Smooth muscle cell (in vitro differentiated cells): Measurements from ENCODE around the gene COLEC11. TPM values are rescaled to one million over a fixed set of nuclear protein-coding genes. Genes with fewer than 3 reads are reported as not detected.
A peak's percentile ranks its signal among the peaks of the same experiment; 100 is the strongest.

Experiments
- DNase-seq: peaks from one replicate; lab custom pipeline; 2025; ENCODE audit not compliant: unreplicated experiment; lab: John Stamatoyannopoulos, UW
- H2AFZ ChIP-seq: fragments of 200-600 bp; sonication (generic); 2 replicates; pipeline ENCODE4 v1.6.0; 2016; ENCODE audit warnings: antibody characterized with exemption, low read depth, mild to moderate bottlenecking
- H3F3A ChIP-seq: fragments of 200-600 bp; sonication (generic); 2 replicates; pipeline ENCODE4 v1.6.0; 2017; ENCODE audit warnings: antibody characterized with exemption, low read depth
- H3K27ac ChIP-seq: fragments of 200-600 bp; sonication (generic); 2 replicates; pipeline ENCODE4 v1.5.1; 2016; ENCODE audit warnings: low read depth, mild to moderate bottlenecking
- H3K27me3 ChIP-seq: fragments of 200-600 bp; sonication (generic); 2 replicates; pipeline ENCODE4 v1.6.1; 2016; ENCODE audit warnings: low read depth, mild to moderate bottlenecking
- H3K36me3 ChIP-seq: fragments of 200-600 bp; sonication (generic); 2 replicates; pipeline ENCODE4 v1.5.1; 2016; ENCODE audit warnings: low read depth
- H3K4me1 ChIP-seq: fragments of 200-600 bp; sonication (generic); 2 replicates; pipeline ENCODE4 v1.5.1; 2016; ENCODE audit warnings: low read depth
- H3K4me2 ChIP-seq: fragments of 200-600 bp; sonication (generic); 2 replicates; pipeline ENCODE4 v1.6.0; 2016; ENCODE audit warnings: mild to moderate bottlenecking
- H3K4me3 ChIP-seq: fragments of 200-600 bp; sonication (generic); 2 replicates; pipeline ENCODE4 v1.5.1; 2016; ENCODE audit warnings: mild to moderate bottlenecking
- H3K79me2 ChIP-seq: fragments of 200-600 bp; sonication (generic); 2 replicates; pipeline ENCODE4 v1.6.0; 2016; ENCODE audit warnings: low read depth, mild to moderate bottlenecking
- H3K9ac ChIP-seq: fragments of 200-600 bp; sonication (generic); 2 replicates; pipeline ENCODE4 v1.6.0; 2016; ENCODE audit warnings: low read depth
- H3K9me3 ChIP-seq: fragments of 200-600 bp; sonication (generic); replicated peaks from 2 replicates; pipeline ENCODE4 v1.5.1; 2016; ENCODE audit warnings: low read depth
- H4K20me1 ChIP-seq: fragments of 200-600 bp; sonication (generic); 2 replicates; pipeline ENCODE4 v1.6.0; 2016; ENCODE audit warnings: low read depth
- CTCF ChIP-seq: fragments of 200-600 bp; sonication (generic); IDR thresholded peaks from 2 replicates; pipeline ENCODE4 v1.5.1; 2017; ENCODE audit warnings: borderline replicate concordance, mild to moderate bottlenecking, antibody characterized with exemption; ENCODE audit not compliant: insufficient read depth, poor library complexity, severe bottlenecking
- WGBS: methylation state at CpG from one replicate; pipeline ENCODE4 v1.1.7; 2016; ENCODE audit warnings: low lambda C conversion rate; 5-methylcytosine and 5-hydroxymethylcytosine counted together
- polyA plus RNA-seq: library from polyadenylated mRNA; unstranded; fragments of >200 nt; fragmentation: Nextera tagmentation; extraction: Ambion mirVana; gene quantifications from 2 replicates; pipeline ENCODE4 v1.2.1, GENCODE V29; 2016
- total RNA-seq: library from RNA; depleted of rRNA; stranded (reverse); fragments of >200 nt; gene quantifications from 2 replicates; pipeline ENCODE4 v1.2.3, GENCODE V29; 2014

The COLEC11 gene
- total and polyA plus RNA-seq, 2 experiments from 2014 or later, result 18.1 to 30.8 TPM

- Histone ChIP-seq H4K20me1 (no peaks in the 10 kb centered on the region), H3K27ac (peak overlapping the region; percentile 77), H3K9ac (peak overlapping the region; percentile 39), H3K4me2 (peak overlapping the region; percentile 72), H3K79me2 (no peaks in the 10 kb centered on the region), H3F3A (no peaks in the 10 kb centered on the region), H2AFZ (peak overlapping the region; percentile 50), H3K27me3 (no peaks in the 10 kb centered on the region), H3K4me3 (no peak overlapping the region), H3K4me1 (no peaks in the 10 kb centered on the region), H3K36me3 (no peaks in the 10 kb centered on the region), H3K9me3 (no peaks in the 10 kb centered on the region)
- TF ChIP-seq CTCF, result no peak
- 36% methylated on average over 5 of the region's 5 CpGs for WGBS
- DNase-seq, result no peak
These were observed 25.9 kb downstream of the COLEC11 start for GRCh38 chr2:3620834-3621233.

DNA sequence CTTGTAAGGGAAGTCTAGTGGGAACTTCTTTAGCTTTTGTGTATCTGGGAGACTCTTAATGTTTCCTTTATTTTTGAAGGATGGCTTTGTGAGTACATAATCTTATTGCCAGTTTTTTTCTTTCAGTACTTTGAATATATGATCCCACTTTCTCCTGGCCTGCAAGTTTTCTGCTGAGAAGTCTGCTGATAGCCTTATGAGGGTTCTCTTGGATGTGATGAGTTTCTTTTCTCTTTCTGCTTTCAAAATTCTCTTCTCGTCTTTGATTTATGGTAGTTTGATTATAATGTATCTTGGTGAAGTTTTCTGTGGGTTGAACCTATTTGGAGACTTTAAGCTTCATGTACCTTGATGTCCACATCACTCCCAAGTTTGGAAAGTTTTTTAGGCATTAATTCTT is 28.1 kb downstream of the COLEC11 start:
- H4K20me1 ChIP-seq, result no peaks in the 10 kb centered on the region
- no peak overlapping the region for H3K9ac ChIP-seq
- no peak for TF ChIP-seq CTCF
- WGBS, result 84% methylated on average over 1 of the region's 1 CpG
- no peaks in the 10 kb centered on the region for H3K79me2 ChIP-seq
- H3K36me3 ChIP-seq, result no peaks in the 10 kb centered on the region
- no peak overlapping the region for H3K27ac ChIP-seq
- no peak overlapping the region for H2AFZ ChIP-seq
- H3K9me3 ChIP-seq, result no peaks in the 10 kb centered on the region
- no peak for DNase-seq
- H3K4me2 ChIP-seq, result no peak overlapping the region
- no peak overlapping the region for H3K4me3 ChIP-seq
- no peaks in the 10 kb centered on the region for H3K4me1 ChIP-seq
- H3F3A ChIP-seq, result no peaks in the 10 kb centered on the region
- H3K27me3 ChIP-seq, result no peaks in the 10 kb centered on the region

DNA sequence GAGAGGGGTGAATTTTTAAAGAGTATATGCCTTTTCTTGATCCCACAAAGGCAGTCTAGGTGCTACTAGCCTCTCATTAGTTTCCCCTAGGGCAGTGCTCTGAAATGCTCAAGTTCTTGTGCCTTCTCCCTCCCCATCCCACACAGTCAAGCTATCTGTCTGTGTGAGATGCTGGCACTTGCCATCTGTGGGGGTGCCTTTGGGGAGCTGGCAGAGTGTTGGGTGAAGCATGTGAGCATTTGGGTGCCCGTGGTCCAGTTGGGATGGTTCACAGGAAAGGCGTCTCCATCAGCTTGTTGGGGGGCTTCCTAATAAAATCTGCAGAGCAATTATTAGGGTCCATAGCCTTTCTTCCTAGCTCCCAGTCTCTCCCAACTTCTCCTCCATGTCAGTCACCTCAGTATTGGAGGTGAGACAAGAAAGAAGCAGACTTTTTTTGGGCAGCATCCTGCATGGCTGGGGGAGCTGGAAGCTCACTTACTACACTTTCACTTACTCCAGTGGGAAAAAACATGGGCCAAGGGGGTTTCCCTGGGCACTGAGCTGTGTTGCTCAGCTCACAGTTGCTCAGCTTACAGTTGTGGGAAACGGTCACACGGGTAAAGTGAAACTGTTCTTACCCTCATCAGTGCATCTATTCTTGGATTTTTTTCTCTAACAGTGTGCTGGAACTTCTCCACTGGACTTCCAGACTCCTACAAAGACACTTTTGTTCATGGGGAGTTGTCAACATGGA is 29.3 kb downstream of the COLEC11 start:
- no peaks in the 10 kb centered on the region for H3K4me1 ChIP-seq
- H3F3A ChIP-seq, result no peaks in the 10 kb centered on the region
- H3K36me3 ChIP-seq, result no peaks in the 10 kb centered on the region
- H4K20me1 ChIP-seq, result no peaks in the 10 kb centered on the region
- no peak overlapping the region for H3K27ac ChIP-seq
- no peaks in the 10 kb centered on the region for H3K27me3 ChIP-seq
- 86% methylated on average over 4 of the region's 4 CpGs for WGBS
- no peaks in the 10 kb centered on the region for H3K79me2 ChIP-seq
- H2AFZ ChIP-seq, result no peak overlapping the region
- no peak for DNase-seq
- no peak for TF ChIP-seq CTCF
- no peak overlapping the region for H3K4me3 ChIP-seq
- no peak overlapping the region for H3K4me2 ChIP-seq
- no peaks in the 10 kb centered on the region for H3K9me3 ChIP-seq
- no peak overlapping the region for H3K9ac ChIP-seq

GRCh38 chr2:3625186-3625585 is 30.3 kb downstream of the COLEC11 start:
- H3K4me3 ChIP-seq, result no peak overlapping the region
- H3K4me2 ChIP-seq, result no peak overlapping the region
- 92% methylated on average over 8 of the region's 8 CpGs for WGBS
- no peak for TF ChIP-seq CTCF
- H3K9me3 ChIP-seq, result no peaks in the 10 kb centered on the region
- no peak overlapping the region for H3K27ac ChIP-seq
- DNase-seq, result no peak
- H3K36me3 ChIP-seq, result no peaks in the 10 kb centered on the region
- no peak overlapping the region for H2AFZ ChIP-seq
- H3F3A ChIP-seq, result no peaks in the 10 kb centered on the region
- H3K9ac ChIP-seq, result no peak overlapping the region
- no peaks in the 10 kb centered on the region for H3K79me2 ChIP-seq
- H3K4me1 ChIP-seq, result no peaks in the 10 kb centered on the region
- no peaks in the 10 kb centered on the region for H3K27me3 ChIP-seq
- no peaks in the 10 kb centered on the region for H4K20me1 ChIP-seq
